A673 (cell line): ENCODE measurements around the gene POLR3G. TPM values are rescaled to one million over a fixed set of nuclear protein-coding genes. Genes with fewer than 3 reads are reported as not detected.

Source experiments
- BruUV-seq: library from RNA; stranded (reverse); fragments of 400-500 nt; replicated peaks from 2 replicates; lab custom pipeline; 2021; lab: Mats Ljungman, UMichigan
- CTCF ChIA-PET: fragments of 300-600 bp; sonication (Branson Sonifier 250); formaldehyde crosslinking; loops from one replicate; lab custom pipeline; 2022; ENCODE audit warnings: antibody characterized with exemption; lab: Charles Lee
- POLR2A ChIA-PET: fragments of 300-600 bp; sonication (Branson Sonifier 250); formaldehyde crosslinking; loops from one replicate; lab custom pipeline; 2022; ENCODE audit warnings: antibody characterized with exemption; ENCODE audit not compliant: low non-redundant PET; lab: Charles Lee
- DNase-seq: peaks from one replicate; pipeline ENCODE4 v3.0.0-alpha.2; 2015; ENCODE audit warnings: low spot score
- H3K27ac ChIP-seq: fragments of 200-600 bp; sonication (generic); 2 replicates; pipeline ENCODE4 v1.5.1; 2016; ENCODE audit warnings: mixed run types, low read depth, mild to moderate bottlenecking, mixed read lengths, antibody characterized with exemption, low read length; ENCODE audit not compliant: poor library complexity, severe bottlenecking
- H3K27me3 ChIP-seq: fragments of 200-600 bp; sonication (generic); replicated peaks from 2 replicates; pipeline ENCODE4 v1.6.1; 2017; ENCODE audit warnings: mixed run types, low read depth, mild to moderate bottlenecking, mixed read lengths, antibody characterized with exemption, low read length; ENCODE audit not compliant: insufficient read depth, poor library complexity
- H3K36me3 ChIP-seq: fragments of 200-600 bp; sonication (generic); 2 replicates; pipeline ENCODE4 v1.6.1; 2016; ENCODE audit warnings: mixed run types, mild to moderate bottlenecking, mixed read lengths, antibody characterized with exemption, low read length; ENCODE audit not compliant: insufficient read depth, poor library complexity, severe bottlenecking
- H3K4me1 ChIP-seq: fragments of 200-600 bp; sonication (generic); 2 replicates; pipeline ENCODE4 v1.6.1; 2017; ENCODE audit warnings: mixed run types, mild to moderate bottlenecking, mixed read lengths, antibody characterized with exemption, low read length; ENCODE audit not compliant: insufficient read depth, poor library complexity, severe bottlenecking
- H3K4me3 ChIP-seq: fragments of 200-600 bp; sonication (generic); 2 replicates; pipeline ENCODE4 v1.5.1; 2016; ENCODE audit warnings: low read depth, mixed run types, mild to moderate bottlenecking, mixed read lengths, low read length; ENCODE audit not compliant: poor library complexity, severe bottlenecking
- H3K9me3 ChIP-seq: fragments of 200-600 bp; sonication (generic); 2 replicates; pipeline ENCODE4 v1.6.1; 2016; ENCODE audit warnings: mixed run types, low read depth, mild to moderate bottlenecking, mixed read lengths, antibody characterized with exemption, low read length; ENCODE audit not compliant: poor library complexity, severe bottlenecking
- CTCF ChIP-seq: fragments of 300-800, 200-600 bp; sonication (generic); conservative IDR thresholded peaks from 2 replicates; pipeline ENCODE4 v1.5.1; 2017; ENCODE audit warnings: low read depth, mild to moderate bottlenecking, antibody characterized with exemption, low read length, moderate library complexity, mixed read lengths
- EZH2 ChIP-seq: fragments of 200-600 bp; sonication (generic); IDR thresholded peaks from 2 replicates; pipeline ENCODE4 v1.6.1; 2017; ENCODE audit warnings: borderline replicate concordance, low read depth, mild to moderate bottlenecking, mixed read lengths, antibody characterized with exemption, low read length; ENCODE audit not compliant: poor library complexity, severe bottlenecking
- intact Hi-C: fragments of 100-400 bp; cut with micrococcal nuclease; formaldehyde crosslinking; loops from one replicate; pipeline ENCODE4 v1.10.0; 2022; ENCODE audit not compliant: unreplicated experiment
- total RNA-seq: library from RNA; stranded (reverse); gene quantifications from 2 replicates; pipeline ENCODE4 v1.2.3, GENCODE V29; 2021

Gene POLR3G
- total RNA-seq, 1 experiment from 2014 or later = 10.6 TPM

- Histone ChIP-seq H3K27ac (no peak overlapping the region), H3K4me3 (no peak overlapping the region), H3K27me3 (no peaks in the 10 kb centered on the region), H3K9me3 (no peaks in the 10 kb centered on the region), H3K4me1 (peaks cover 28% of the 10 kb centered on the region), H3K36me3 (no peaks in the 10 kb centered on the region)
- ChIA-PET CTCF (no interaction called here), POLR2A (no interaction called here)
- TF ChIP-seq CTCF (no peak), EZH2 (no peak)
- intact Hi-C loops = loop anchor here (2.0 kb wide), 1 partner anchor 16 kb away; no protein-coding TSS in a partner anchor
- peak; percentile 23 for DNase-seq
- BruUV-seq = no TSS peak
These were observed 72.4 kb downstream of the POLR3G start for GRCh38 chr5:90547072-90547536.

- peak; percentile 44 for DNase-seq
- Histone ChIP-seq H3K4me3 (no peak overlapping the region), H3K4me1 (peaks cover 28% of the 10 kb centered on the region), H3K27ac (no peak overlapping the region), H3K27me3 (no peaks in the 10 kb centered on the region), H3K36me3 (no peaks in the 10 kb centered on the region), H3K9me3 (no peaks in the 10 kb centered on the region)
- intact Hi-C loops = no loop called here
- ChIA-PET POLR2A (no interaction called here), CTCF (no interaction called here)
- TF ChIP-seq EZH2 = no peak
- TF ChIP-seq CTCF = no peak
- BruUV-seq = no TSS peak
These were observed 73.5 kb downstream of the POLR3G start for GRCh38 chr5:90548069-90548593.

- TF ChIP-seq CTCF = no peak
- TF ChIP-seq EZH2 = no peak
- ChIA-PET POLR2A (no interaction called here), CTCF (no interaction called here)
- no peak overlapping the region for H3K4me3 ChIP-seq
- intact Hi-C loops = no loop called here
- H3K27ac ChIP-seq = no peak overlapping the region
- no peak for DNase-seq
- H3K9me3 ChIP-seq = no peaks in the 10 kb centered on the region
- no peaks in the 10 kb centered on the region for H3K36me3 ChIP-seq
- no TSS peak for BruUV-seq
- peaks cover 28% of the 10 kb centered on the region for H3K4me1 ChIP-seq
- no peaks in the 10 kb centered on the region for H3K27me3 ChIP-seq
These were observed 74.6 kb downstream of the POLR3G start for GRCh38 chr5:90549223-90549622.
